ENCODE data around the gene SLC25A6.
"Not testable (repeated sequence)": the region's sequence is repeated elsewhere in the genome, so short reads cannot be mapped to it uniquely, and the experiment has no call there.

The SLC25A6 gene

DNA sequence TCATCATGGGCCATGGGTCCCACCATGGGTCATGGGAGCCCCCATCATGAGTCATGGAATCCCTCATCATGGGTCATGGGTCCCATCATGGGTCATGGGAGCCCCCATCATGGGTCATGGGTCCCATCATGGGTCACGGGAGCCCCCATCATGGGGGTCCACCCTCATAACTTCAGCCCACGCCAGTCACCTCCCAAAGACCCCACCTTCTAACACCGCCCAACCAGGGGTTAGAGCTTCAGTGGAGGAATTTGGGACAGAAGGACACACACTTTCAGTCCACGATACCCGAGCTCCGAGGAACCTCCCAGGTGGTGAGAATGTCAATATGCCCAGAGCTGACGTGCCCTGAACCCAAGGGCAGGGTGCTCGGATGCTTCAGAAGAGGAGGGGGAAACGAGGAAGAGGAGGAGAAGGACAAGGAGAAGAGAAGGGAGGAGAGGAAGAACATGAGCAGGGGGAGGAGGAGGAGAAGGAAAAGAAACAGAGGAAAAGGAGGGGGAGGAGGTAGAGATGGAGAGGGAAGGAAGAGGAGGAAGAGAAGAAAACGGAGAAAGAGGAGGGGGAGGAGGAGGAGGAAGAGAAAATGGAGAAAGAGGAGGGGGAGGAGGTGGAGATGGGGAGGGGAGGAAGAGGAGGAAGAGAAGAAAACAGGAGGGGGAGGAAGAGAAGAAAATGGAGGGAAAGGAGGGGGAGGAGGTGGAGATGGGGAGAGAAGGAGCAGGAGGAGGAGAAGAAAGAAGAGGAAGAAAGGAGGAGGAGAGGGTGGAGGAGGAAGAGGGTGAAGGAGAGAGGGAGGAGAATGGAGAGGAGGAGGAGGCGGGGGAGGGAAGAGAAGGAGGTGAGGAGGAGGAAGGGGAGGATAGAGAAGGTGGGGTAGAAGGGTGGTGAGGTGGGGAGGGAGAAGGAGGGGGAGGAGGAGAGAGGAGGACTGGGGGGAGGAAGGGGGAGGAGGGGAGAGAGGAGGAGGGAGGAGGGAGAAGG lies 37.6 kb downstream of the SLC25A6 start:
- no peak for DNase-seq (ENCODE audit: low read depth)

- no peak for DNase-seq (ENCODE audit: low read depth)
Measured at GRCh38 chrX:1351981-1352714, 39.8 kb downstream of the SLC25A6 start.

DNA sequence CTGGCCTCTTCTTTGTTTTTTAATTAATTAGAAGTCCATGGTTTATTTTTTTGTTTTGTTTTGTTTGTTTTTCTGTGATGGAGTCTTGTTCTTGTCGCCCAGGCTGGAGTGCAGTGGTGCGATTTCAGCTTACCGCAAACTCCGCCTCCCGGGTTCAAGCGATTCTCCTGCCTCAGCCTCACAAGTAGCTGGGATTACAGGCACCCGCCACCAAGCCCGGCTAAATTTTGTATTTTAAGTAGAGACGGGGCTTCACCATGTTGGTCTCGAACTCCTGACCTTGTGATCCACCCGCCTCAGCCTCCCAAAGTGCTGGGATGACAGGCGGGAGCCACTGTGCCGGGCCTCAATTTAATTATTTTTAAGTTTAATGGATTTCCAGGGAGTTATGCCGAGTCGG lies 42.3 kb downstream of the SLC25A6 start:
- DNase-seq (ENCODE audit: low read depth): not testable (repeated sequence)

DNA sequence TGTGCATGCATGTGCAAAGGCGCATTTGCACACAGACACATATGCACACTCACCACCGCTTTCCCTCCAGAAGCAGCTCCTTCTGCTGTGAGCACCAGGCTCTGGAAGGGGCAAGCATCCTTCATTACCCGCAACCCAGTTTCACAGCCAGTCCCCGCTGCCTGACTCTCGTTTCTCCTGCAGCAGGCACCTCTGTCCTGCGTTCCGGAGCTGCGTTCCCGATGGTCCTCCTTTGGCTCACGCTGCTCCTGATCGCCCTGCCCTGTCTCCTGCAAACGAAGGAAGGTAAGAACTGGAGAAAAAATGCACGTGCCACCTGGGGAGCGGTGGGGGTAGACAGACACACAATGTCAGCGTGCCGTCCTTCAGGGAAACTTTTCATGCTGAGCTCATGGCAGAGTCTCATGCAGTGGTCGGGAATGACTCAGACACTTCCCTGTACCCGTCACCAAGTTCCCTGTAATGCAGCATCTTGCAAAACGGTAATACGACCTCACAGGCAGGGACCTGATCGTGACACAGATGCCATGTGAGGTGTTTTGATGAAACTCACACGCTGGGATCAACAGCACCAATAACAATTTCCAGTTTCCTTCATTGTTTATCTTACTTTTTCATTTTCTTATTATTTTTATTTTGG lies 50.2 kb downstream of the SLC25A6 start:
- DNase-seq (ENCODE audit: low read depth): no peak

GRCh38 chrX:1336948-1337779 lies 54.7 kb downstream of the SLC25A6 start:
- no peak for DNase-seq (ENCODE audit: low read depth)

GRCh38 chrX:1336331-1336943 lies 55.5 kb downstream of the SLC25A6 start, which contains the start of gene IL3RA:
TSS of gene IL3RA (plus strand) at chrX:1336785. CDS start at chrX:1341766, 4,981 bp downstream.
- DNase-seq (ENCODE audit: low read depth): no peak

All from activated T-cell treated with anti-CD3 and anti-CD28 coated beads for 24 hours (primary cell).